HG03460 (cell line): ENCODE data around the gene CFAP58.
A peak's percentile ranks its signal among the peaks of the same experiment; 100 is the strongest.

ENCODE experiments used
- ATAC-seq: cut with Tn5 transposase; IDR thresholded peaks from one replicate; pipeline ENCODE4 v1.9.1; 2021; ENCODE audit not compliant: unreplicated experiment

CFAP58 gene

GRCh38 chr10:104353325-104354048 lies at the start of gene CFAP58:
TSS of gene CFAP58 (plus strand) at chr10:104353833. CDS start at chr10:104353898, 65 bp downstream.
- peak; percentile 54 for ATAC-seq

GRCh38 chr10:104304356-104304745 lies 49.3 kb upstream of the CFAP58 start:
- no peak for ATAC-seq

GRCh38 chr10:104304927-104305326 lies 48.7 kb upstream of the CFAP58 start:
- no peak for ATAC-seq

GRCh38 chr10:104306897-104307296 lies 46.7 kb upstream of the CFAP58 start:
- ATAC-seq = no peak

- no peak for ATAC-seq
These were observed 45.8 kb upstream of the CFAP58 start for GRCh38 chr10:104307576-104308438.

GRCh38 chr10:104308439-104308903 lies 45.2 kb upstream of the CFAP58 start:
- peak; percentile 71 for ATAC-seq

GRCh38 chr10:104309980-104310978 lies 43.4 kb upstream of the CFAP58 start:
- no peak for ATAC-seq

- no peak for ATAC-seq
These were observed 42.4 kb upstream of the CFAP58 start for GRCh38 chr10:104311184-104311720.

- no peak for ATAC-seq
These were observed 38.8 kb upstream of the CFAP58 start for GRCh38 chr10:104314591-104315485.

GRCh38 chr10:104315486-104315921 lies 38.1 kb upstream of the CFAP58 start:
- ATAC-seq = no peak

GRCh38 chr10:104316321-104317099 lies 37.1 kb upstream of the CFAP58 start:
- no peak for ATAC-seq

- ATAC-seq = no peak
These were observed 36.3 kb upstream of the CFAP58 start for GRCh38 chr10:104317269-104317710.

- peak; percentile 42 for ATAC-seq
These were observed 35.8 kb upstream of the CFAP58 start for GRCh38 chr10:104317726-104318299.

GRCh38 chr10:104318326-104318725 lies 35.3 kb upstream of the CFAP58 start:
- no peak for ATAC-seq

GRCh38 chr10:104318810-104319741 lies 34.6 kb upstream of the CFAP58 start:
- ATAC-seq = no peak

GRCh38 chr10:104321226-104321625 lies 32.4 kb upstream of the CFAP58 start:
- ATAC-seq = no peak
